ENCODE data around the gene KLHL35. TPM values are rescaled to one million over a fixed set of nuclear protein-coding genes. Genes with fewer than 3 reads are reported as not detected.

KLHL35 gene
- total RNA-seq, 2 donors from 2014 or later = 4.4 to 4.6 TPM

DNA sequence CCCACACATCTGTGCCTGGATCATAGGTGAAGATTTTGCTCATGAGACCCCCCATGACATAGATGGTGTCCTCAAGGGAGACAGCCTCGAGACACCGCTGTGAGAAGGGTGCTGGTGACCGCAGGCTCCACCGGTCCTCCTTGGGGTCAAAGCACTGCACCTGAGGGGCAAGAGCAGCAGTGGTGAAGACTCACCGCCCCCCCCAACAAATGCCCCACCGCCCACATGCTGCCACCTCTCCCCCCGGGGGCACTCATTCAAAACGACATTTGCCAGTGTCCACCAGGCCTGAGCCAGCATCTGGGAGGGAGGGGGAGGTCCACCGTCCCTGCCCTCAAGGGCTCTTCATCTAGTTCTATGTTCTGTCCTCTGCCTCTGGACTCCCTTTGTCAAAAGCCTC is 9.3 kb downstream of the KLHL35 start:
- H3K4me3 ChIP-seq = no peak overlapping the region
- H3K27me3 ChIP-seq = no peaks in the 10 kb centered on the region
- ATAC-seq (no peak), DNase-seq (no peak)
- H3K9me3 ChIP-seq = no peaks in the 10 kb centered on the region
- H3K27ac ChIP-seq = no peak overlapping the region
- 85 to 88% methylated on average over 4 to 7 of the region's 9 CpGs for WGBS, 2 donors
- peaks cover 27% of the 10 kb centered on the region for H3K4me1 ChIP-seq
- no peaks in the 10 kb centered on the region for H3K36me3 ChIP-seq (replicated peaks in 1 of 2; ENCODE audit: insufficient read depth in 1 of 2, low read depth in 2 of 2)
- no peak for TF ChIP-seq CTCF (IDR thresholded peaks at IDR 0.05)
- TF ChIP-seq POLR2A (IDR thresholded peaks at IDR 0.05) = no peak
- intact Hi-C loops (cut with DNase I) = no loop called here

GRCh38 chr11:75422248-75423231 is 10.5 kb downstream of the KLHL35 start:
- H3K9me3 ChIP-seq = no peaks in the 10 kb centered on the region
- no peak for TF ChIP-seq POLR2A (IDR thresholded peaks at IDR 0.05)
- no peak for TF ChIP-seq CTCF (IDR thresholded peaks at IDR 0.05)
- H3K4me3 ChIP-seq = no peak overlapping the region
- peaks cover 25% of the 10 kb centered on the region for H3K4me1 ChIP-seq
- no peaks in the 10 kb centered on the region for H3K36me3 ChIP-seq (replicated peaks in 1 of 2; ENCODE audit: insufficient read depth in 1 of 2, low read depth in 2 of 2)
- ATAC-seq = peak; percentile 75
- H3K27me3 ChIP-seq = no peaks in the 10 kb centered on the region
- WGBS, 2 donors = 39 to 59% methylated on average over 8 to 15 of the region's 15 CpGs
- peak; percentile 41 to 73 (median 58) for DNase-seq
- peak overlapping the region; percentile 15 to 54 (median 46) for H3K27ac ChIP-seq
- intact Hi-C loops (cut with DNase I) = no loop called here

DNA sequence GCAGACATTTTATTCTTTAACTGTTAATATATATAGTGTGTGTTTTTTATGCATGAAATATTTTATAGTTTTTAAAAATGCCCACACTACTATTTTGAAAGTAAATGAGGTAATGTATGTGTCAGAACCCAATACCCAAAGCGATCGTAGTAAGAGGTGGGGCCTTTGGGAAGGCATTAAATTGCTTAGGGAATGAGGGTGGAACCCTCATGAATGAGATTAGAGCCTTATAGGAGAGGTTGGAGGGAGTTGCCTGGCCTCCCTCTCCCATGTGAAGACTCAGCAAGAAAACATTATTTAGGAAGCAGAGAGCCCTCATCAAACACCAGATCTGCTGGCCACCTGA is 11.1 kb downstream of the KLHL35 start:
- Histone ChIP-seq H3K4me1 (peaks cover 25% of the 10 kb centered on the region), H3K36me3 (replicated peaks in 1 of 2; ENCODE audit: insufficient read depth in 1 of 2, low read depth in 2 of 2) (no peaks in the 10 kb centered on the region), H3K4me3 (no peak overlapping the region), H3K27ac (peak overlapping the region; percentile 15 to 51 (median 42)), H3K9me3 (no peaks in the 10 kb centered on the region), H3K27me3 (no peaks in the 10 kb centered on the region)
- no peak for TF ChIP-seq POLR2A (IDR thresholded peaks at IDR 0.05)
- TF ChIP-seq CTCF (IDR thresholded peaks at IDR 0.05) = no peak
- ATAC-seq (no peak), DNase-seq (no peak)
- intact Hi-C loops (cut with DNase I) = no loop called here
- 30 to 35% methylated on average over 2 of the region's 2 CpGs for WGBS, 2 donors

DNA sequence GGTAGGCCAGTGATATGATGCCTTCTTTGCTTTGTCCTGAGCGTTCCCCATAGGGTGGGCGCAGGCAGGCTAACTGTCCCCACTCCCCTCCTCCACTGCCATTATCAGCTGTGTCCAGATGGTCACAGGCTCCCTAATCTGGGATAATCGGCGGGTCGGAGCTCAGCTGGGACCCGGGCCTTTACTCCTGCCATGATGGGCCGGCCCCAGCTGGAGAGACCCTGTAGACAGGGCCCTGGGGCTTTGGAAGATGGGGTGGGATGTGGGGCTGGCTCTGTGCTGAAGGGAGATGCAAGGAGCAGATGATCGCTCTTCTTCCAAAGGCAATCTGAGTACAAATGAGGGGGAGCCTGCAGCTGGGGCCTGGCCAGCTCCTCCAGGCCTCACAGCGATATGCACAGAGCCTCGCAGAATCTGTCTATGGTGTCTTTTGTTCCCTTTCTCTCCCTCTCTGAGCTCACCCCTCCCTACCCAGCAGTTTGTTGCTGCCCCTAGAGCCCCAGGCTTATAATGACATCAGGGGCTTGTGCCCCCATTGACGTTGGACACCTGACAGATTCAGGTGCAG is 11.9 kb downstream of the KLHL35 start:
- 77 to 86% methylated on average over 9 to 10 of the region's 11 CpGs for WGBS, 2 donors
- Histone ChIP-seq H3K27ac (peak overlapping the region in 3 of 4 donors; percentile 15 to 51 (median 43)), H3K9me3 (no peaks in the 10 kb centered on the region), H3K4me3 (no peak overlapping the region), H3K4me1 (peaks cover 25% of the 10 kb centered on the region), H3K36me3 (replicated peaks in 1 of 2; ENCODE audit: insufficient read depth in 1 of 2, low read depth in 2 of 2) (no peaks in the 10 kb centered on the region), H3K27me3 (no peaks in the 10 kb centered on the region)
- no peak for ATAC-seq
- intact Hi-C loops (cut with DNase I) = no loop called here
- no peak for DNase-seq
- TF ChIP-seq POLR2A (IDR thresholded peaks at IDR 0.05) (no peak), CTCF (IDR thresholded peaks at IDR 0.05) (no peak)

Measured in body of pancreas (tissue), 4 donors.